PFSK-1 (cell line): Measurements from ENCODE around the gene C16orf46.

Source experiments
- POLR2AphosphoS5 ChIP-seq: IDR thresholded peaks from 2 replicates; pipeline ENCODE4 v1.6.1; 2012; ENCODE audit warnings: low read depth, mild to moderate bottlenecking, control low read depth, low read length, moderate library complexity
- SIN3A ChIP-seq: IDR thresholded peaks from 2 replicates; pipeline ENCODE4 v1.6.1; 2012; ENCODE audit warnings: mild to moderate bottlenecking, low read length, moderate library complexity, borderline replicate concordance; ENCODE audit not compliant: insufficient read depth
- TAF1 ChIP-seq: IDR thresholded peaks from 2 replicates; pipeline ENCODE4 v1.6.1; 2012; ENCODE audit warnings: low read length, control low read depth, borderline replicate concordance; ENCODE audit not compliant: insufficient read depth
- TF ChIP-seq, protein P1 (sequence below), 2 experiments: IDR thresholded peaks; 2 replicates each; pipeline versions ENCODE4 v1.6.1 to v1.8.0; 2011 to 2012; ENCODE audit warnings: low read depth in 2 of 2, low read length in 2 of 2, control low read depth in 1 of 2, inconsistent platforms in 1 of 2, mild to moderate bottlenecking in 1 of 2, moderate library complexity in 1 of 2; ENCODE audit not compliant: insufficient read depth in 1 of 2

DNA sequence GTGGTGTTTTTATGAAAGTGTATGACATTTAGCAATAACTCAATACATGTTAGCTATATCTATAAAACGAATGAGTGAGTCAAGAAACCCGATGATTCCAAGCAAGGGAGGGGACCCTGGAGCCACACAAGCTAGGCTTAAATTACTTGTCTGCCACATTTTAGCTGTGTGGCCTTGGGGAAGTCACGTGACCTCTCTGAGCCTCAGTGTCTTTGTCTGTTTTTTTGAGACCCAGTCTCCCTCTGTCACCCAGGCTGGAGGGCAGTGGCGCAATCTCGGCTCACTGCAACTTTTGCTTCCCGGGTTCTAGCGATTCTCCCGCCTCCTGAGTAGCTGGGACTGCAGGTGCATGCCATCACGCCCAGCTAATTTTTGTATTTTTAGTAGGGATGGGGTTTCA lies 39.2 kb upstream of the C16orf46 start:
- no peak for TF ChIP-seq POLR2AphosphoS5
- TF ChIP-seq, protein P1, sequence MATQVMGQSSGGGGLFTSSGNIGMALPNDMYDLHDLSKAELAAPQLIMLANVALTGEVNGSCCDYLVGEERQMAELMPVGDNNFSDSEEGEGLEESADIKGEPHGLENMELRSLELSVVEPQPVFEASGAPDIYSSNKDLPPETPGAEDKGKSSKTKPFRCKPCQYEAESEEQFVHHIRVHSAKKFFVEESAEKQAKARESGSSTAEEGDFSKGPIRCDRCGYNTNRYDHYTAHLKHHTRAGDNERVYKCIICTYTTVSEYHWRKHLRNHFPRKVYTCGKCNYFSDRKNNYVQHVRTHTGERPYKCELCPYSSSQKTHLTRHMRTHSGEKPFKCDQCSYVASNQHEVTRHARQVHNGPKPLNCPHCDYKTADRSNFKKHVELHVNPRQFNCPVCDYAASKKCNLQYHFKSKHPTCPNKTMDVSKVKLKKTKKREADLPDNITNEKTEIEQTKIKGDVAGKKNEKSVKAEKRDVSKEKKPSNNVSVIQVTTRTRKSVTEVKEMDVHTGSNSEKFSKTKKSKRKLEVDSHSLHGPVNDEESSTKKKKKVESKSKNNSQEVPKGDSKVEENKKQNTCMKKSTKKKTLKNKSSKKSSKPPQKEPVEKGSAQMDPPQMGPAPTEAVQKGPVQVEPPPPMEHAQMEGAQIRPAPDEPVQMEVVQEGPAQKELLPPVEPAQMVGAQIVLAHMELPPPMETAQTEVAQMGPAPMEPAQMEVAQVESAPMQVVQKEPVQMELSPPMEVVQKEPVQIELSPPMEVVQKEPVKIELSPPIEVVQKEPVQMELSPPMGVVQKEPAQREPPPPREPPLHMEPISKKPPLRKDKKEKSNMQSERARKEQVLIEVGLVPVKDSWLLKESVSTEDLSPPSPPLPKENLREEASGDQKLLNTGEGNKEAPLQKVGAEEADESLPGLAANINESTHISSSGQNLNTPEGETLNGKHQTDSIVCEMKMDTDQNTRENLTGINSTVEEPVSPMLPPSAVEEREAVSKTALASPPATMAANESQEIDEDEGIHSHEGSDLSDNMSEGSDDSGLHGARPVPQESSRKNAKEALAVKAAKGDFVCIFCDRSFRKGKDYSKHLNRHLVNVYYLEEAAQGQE (IDR thresholded peaks at IDR 0.05; ENCODE audit: insufficient read depth in 1 of 2, low read depth in 2 of 2, low read length in 2 of 2) = no peak
- TF ChIP-seq TAF1 = no peak
- TF ChIP-seq SIN3A = no peak
